Panc1 (cell line): Measurements from ENCODE around the gene UPP1.

Source experiments
- TF ChIP-seq, protein P1 (sequence below), 2 experiments: IDR thresholded peaks; 2 replicates each; pipeline ENCODE4 v1.6.1; 2011 to 2012; ENCODE audit warnings: low read depth in 2 of 2, control low read depth in 1 of 2, low read length in 1 of 2, mild to moderate bottlenecking in 1 of 2, moderate library complexity in 1 of 2; ENCODE audit not compliant: insufficient read depth in 1 of 2
- TF ChIP-seq, protein P2 (sequence below): fragments of 450-650 bp; IDR thresholded peaks from 2 replicates; pipeline ENCODE4 v1.5.1; 2017; ENCODE audit warnings: mild to moderate bottlenecking

DNA sequence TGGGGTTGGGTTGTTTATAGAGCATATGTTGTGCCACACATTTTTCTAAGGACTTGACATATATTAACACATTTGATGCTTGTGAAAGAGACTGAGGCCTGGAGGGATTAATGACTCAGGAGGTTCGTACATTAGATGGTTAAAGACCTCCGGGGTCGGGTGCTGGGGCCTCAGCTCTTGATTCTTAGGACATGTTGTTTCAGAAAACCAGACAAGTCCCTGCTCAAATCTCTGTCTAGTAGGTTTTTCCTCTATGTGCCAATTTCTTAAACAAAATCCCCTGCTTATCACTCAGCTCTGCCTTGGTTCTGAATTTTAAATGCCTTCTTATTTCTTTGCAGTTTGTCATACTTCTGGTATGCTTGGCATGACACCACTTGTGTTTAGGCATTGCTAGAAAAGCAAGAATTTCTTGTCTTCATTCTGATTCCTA is 5.8 kb downstream of the UPP1 start:
- TF ChIP-seq, protein P1, sequence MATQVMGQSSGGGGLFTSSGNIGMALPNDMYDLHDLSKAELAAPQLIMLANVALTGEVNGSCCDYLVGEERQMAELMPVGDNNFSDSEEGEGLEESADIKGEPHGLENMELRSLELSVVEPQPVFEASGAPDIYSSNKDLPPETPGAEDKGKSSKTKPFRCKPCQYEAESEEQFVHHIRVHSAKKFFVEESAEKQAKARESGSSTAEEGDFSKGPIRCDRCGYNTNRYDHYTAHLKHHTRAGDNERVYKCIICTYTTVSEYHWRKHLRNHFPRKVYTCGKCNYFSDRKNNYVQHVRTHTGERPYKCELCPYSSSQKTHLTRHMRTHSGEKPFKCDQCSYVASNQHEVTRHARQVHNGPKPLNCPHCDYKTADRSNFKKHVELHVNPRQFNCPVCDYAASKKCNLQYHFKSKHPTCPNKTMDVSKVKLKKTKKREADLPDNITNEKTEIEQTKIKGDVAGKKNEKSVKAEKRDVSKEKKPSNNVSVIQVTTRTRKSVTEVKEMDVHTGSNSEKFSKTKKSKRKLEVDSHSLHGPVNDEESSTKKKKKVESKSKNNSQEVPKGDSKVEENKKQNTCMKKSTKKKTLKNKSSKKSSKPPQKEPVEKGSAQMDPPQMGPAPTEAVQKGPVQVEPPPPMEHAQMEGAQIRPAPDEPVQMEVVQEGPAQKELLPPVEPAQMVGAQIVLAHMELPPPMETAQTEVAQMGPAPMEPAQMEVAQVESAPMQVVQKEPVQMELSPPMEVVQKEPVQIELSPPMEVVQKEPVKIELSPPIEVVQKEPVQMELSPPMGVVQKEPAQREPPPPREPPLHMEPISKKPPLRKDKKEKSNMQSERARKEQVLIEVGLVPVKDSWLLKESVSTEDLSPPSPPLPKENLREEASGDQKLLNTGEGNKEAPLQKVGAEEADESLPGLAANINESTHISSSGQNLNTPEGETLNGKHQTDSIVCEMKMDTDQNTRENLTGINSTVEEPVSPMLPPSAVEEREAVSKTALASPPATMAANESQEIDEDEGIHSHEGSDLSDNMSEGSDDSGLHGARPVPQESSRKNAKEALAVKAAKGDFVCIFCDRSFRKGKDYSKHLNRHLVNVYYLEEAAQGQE (IDR thresholded peaks at IDR 0.05; ENCODE audit: insufficient read depth in 1 of 2, low read depth in 2 of 2, low read length in 1 of 2) = no peak
- TF ChIP-seq, protein P2, sequence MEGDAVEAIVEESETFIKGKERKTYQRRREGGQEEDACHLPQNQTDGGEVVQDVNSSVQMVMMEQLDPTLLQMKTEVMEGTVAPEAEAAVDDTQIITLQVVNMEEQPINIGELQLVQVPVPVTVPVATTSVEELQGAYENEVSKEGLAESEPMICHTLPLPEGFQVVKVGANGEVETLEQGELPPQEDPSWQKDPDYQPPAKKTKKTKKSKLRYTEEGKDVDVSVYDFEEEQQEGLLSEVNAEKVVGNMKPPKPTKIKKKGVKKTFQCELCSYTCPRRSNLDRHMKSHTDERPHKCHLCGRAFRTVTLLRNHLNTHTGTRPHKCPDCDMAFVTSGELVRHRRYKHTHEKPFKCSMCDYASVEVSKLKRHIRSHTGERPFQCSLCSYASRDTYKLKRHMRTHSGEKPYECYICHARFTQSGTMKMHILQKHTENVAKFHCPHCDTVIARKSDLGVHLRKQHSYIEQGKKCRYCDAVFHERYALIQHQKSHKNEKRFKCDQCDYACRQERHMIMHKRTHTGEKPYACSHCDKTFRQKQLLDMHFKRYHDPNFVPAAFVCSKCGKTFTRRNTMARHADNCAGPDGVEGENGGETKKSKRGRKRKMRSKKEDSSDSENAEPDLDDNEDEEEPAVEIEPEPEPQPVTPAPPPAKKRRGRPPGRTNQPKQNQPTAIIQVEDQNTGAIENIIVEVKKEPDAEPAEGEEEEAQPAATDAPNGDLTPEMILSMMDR = no peak
